NCI-H2171 treated with DMSO at 0.1 percent for 48 hours (cell line): ENCODE measurements around the gene SMTNL2.
A peak's percentile ranks its signal among the peaks of the same experiment; 100 is the strongest.

Experiments used
- DNase-seq: peaks from one replicate; lab custom pipeline; 2025; lab: John Stamatoyannopoulos, UW

SMTNL2 gene

DNA sequence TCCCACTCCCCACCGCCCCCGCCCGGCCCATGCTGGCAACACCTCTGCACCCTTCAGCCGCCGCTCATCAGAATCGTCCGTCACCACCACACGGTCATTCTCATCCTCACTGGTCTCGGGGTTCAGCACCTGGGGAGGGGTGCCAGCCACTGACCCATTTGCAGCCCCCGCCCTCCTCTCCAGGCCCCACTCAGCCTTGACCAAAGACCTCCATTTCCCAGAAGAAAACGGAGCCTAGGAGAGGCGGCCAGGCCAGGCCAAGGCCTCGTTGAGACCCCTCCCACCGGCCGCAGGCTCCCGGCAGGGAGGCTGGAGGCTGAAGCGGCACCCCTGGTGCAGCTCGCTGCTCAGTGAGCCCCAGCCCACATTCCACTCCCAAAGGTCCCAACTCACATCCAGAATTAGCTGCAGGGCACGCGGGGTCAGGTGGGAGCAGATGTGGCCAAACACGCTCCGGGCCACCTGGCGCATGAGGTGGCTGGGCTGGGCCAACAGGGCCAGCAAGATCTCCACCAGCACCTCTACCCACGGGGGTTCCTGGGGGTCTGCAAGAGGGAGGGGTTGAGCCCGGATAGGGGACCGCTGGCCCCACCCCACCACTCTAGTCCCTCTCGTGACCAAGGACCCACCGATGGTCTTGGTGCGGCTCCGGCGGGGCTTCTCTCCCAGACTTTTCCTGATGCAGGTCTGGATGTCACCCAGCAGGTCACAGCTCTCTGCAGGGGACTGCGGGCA, 38.9 kb upstream of the SMTNL2 start:
- DNase-seq: no peak

- DNase-seq: no peak
These were observed 37.0 kb upstream of the SMTNL2 start for GRCh38 chr17:4547118-4547906.

DNA sequence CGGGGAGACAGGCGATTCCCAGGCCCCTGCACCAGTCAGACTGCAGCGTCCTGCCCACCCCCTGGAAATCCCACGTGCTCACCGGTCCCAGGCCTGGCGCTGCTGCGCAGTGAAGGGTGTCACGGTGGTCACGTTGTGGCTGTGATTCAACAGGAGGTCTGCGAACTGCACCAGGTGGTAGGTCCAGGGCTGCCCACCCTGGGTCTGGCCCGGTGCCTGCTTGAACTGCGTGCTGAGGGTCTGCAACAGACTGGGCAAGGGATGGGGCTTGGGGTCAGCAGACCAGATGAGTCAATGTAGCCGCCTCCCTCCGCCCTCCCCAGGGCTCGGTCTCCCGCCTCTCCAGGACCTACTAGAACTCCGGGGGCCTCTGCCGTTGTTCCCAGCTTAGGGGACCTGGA, 36.3 kb upstream of the SMTNL2 start:
- DNase-seq: no peak

DNA sequence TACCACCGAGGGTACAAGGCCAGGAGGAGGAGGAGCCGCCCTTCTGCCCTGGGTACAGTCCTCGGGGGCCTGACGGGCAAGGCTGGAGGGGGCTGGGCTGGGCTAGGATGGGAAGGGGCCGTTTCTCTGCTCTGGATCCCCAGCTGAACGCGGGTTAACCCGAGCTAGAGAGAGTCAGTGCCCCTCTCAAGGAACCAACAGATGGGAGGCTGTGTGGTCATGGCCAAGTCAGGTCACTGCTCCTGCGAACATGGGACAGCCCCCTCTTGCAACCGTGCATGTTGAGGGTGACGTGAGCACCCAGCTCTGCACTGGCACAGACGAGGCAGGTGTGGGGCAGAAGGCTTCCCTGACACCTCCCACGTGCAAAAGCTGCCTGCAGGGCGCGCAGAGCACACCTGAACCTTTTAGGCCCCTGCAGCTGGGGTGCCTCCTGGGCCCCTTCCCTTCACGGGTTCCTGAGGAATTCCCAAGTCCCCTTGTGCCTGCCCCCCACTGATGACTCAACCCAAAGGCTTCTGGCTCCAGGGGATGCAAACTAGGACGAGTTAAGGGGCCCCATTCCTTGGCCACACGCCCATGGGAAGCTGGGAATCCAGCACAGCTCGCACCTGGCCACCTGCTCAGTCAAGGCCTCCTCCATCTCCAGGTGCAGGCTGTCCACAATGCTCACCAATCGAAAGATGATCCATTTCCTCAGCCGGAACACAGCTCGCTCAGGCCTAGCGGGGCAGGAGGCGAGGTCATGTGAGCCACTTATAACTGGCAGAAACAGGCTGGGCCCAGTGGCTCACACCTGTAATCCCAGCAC, 35.4 kb upstream of the SMTNL2 start:
- no peak for DNase-seq

GRCh38 chr17:4549781-4550533, 34.4 kb upstream of the SMTNL2 start:
- no peak for DNase-seq

GRCh38 chr17:4550534-4551039, 33.7 kb upstream of the SMTNL2 start:
- no peak for DNase-seq

- no peak for DNase-seq
These were observed 33.2 kb upstream of the SMTNL2 start for GRCh38 chr17:4551141-4551540.

DNA sequence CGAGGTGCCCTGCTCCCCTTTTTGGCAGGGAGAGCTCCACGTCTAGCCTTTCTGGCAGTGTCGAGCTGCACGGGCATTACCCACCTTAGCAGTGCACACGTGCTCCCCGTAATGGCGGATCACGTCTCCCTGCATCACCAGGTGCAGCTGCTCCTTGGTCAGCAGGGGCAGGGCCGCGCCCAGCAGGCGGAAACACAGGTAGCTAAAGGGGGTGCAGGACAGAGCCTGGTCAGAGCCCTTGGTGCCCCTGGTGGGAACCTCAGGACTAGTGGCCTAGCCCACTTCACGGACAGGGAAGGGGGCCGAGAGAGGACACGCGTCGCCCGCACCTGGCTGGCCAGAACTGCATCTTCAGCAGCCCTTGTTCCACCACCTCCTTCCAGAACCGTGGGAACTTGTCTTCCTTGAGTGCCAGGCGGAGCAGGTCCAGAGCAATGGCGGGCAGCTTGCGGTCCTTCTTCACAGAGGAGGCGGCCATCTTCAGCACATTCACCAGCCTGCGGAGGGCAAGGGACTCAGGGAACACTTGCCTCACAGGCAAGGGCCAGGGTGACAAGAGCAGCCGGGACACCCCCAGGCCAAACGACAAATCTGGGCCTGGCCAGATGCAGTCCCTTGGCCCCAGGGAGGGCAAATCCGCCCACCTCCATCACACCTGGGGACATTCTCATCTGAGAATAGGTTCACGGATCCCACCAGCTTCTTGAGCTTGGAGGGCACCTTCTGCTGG, 32.4 kb upstream of the SMTNL2 start:
- no peak for DNase-seq

- no peak for DNase-seq
These were observed 30.7 kb upstream of the SMTNL2 start for GRCh38 chr17:4553669-4554068.

DNA sequence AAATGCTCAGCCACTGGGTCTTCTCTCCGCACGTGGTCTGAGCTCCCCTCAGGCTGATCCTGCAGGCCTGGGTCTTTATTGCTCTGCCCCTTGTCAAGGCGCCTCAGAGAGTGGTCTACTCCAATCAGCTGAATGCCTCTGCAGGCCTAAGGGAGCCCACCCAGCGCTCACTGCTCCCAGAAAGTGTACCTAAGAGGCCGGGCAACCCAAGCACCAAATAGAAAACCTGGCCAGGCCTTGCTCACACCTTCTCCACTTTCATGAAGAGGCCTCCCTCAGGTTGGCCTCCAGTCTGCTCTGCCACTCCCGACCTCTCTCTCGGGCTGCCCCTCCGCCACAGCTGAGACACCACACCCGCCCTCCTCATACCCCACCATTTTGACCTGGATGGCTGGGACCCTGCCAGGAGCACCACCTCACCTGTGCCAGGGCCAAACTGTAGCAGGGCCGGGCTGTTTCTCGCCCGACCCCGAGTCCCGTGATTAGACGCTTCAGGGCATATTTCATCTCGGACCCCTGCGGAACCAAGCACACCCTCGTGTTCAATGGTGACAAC, 29.8 kb upstream of the SMTNL2 start:
- no peak for DNase-seq

GRCh38 chr17:4554997-4555799, 29.1 kb upstream of the SMTNL2 start, which contains the start of gene MYBBP1A:
TSS of gene MYBBP1A (minus strand) at chr17:4555384. CDS start at chr17:4555324, 60 bp downstream.
- DNase-seq: peak; percentile 98

- no peak for DNase-seq
These were observed 28.2 kb upstream of the SMTNL2 start for GRCh38 chr17:4555873-4556759.

- no peak for DNase-seq
These were observed 27.3 kb upstream of the SMTNL2 start for GRCh38 chr17:4556996-4557395.

- no peak for DNase-seq
These were observed 26.5 kb upstream of the SMTNL2 start for GRCh38 chr17:4557626-4558346.

- DNase-seq: no peak
These were observed 25.9 kb upstream of the SMTNL2 start for GRCh38 chr17:4558347-4558971.

- no peak for DNase-seq
These were observed 25.1 kb upstream of the SMTNL2 start for GRCh38 chr17:4559139-4559791.

DNA sequence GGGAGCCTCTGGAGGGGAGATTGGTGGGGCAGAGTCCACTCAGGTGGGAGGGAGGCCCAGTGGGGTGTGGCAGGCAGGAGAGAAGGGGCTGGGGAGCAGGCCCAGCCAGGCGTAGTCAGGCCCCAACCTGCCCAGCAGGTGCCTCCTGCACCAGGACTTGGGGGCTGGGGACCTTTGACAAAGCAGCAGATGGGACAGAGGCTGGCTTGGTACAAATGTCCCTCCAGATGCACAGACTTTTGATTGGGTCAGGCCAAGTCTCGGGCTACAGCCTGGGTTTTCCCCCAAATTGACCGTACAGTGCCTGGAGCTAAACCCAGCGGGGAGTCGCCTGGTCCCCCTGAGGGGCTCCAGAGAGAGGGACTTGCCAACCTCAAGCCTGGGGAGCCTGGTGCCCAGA, 24.4 kb upstream of the SMTNL2 start:
- DNase-seq: peak; percentile 23
